GM12892 (cell line): ENCODE data around the gene MAST3.
A peak's percentile ranks its signal among the peaks of the same experiment; 100 is the strongest.
"Not testable (repeated sequence)": the region's sequence is repeated elsewhere in the genome, so short reads cannot be mapped to it uniquely, and the experiment has no call there.

Experiments
- DNase-seq: peaks from one replicate; pipeline ENCODE4 v3.0.0; 2011; ENCODE audit not compliant: insufficient read length
- FAIRE-seq: peaks from 2 replicates; lab custom pipeline; 2011; peaks lifted over from hg19 to GRCh38; lab: Jason Lieb, UNC
- POLR2A ChIP-seq: IDR thresholded peaks from 2 replicates; pipeline ENCODE4 v1.6.1; 2011; ENCODE audit warnings: low read depth, low read length, control low read depth
- POLR2AphosphoS5 ChIP-seq: IDR thresholded peaks from 2 replicates; pipeline ENCODE4 v1.6.1; 2011; ENCODE audit warnings: low read depth, low read length, control low read depth
- TAF1 ChIP-seq: IDR thresholded peaks from 2 replicates; pipeline ENCODE4 v1.6.1; 2011; ENCODE audit warnings: low read depth, mild to moderate bottlenecking, control low read depth, low read length, borderline replicate concordance

The MAST3 gene

GRCh38 chr19:18065173-18065495, 32.4 kb upstream of the MAST3 start:
- DNase-seq, result no peak
- TF ChIP-seq POLR2A (no peak), TAF1 (no peak), POLR2AphosphoS5 (no peak)
- FAIRE-seq, result no peak

DNA sequence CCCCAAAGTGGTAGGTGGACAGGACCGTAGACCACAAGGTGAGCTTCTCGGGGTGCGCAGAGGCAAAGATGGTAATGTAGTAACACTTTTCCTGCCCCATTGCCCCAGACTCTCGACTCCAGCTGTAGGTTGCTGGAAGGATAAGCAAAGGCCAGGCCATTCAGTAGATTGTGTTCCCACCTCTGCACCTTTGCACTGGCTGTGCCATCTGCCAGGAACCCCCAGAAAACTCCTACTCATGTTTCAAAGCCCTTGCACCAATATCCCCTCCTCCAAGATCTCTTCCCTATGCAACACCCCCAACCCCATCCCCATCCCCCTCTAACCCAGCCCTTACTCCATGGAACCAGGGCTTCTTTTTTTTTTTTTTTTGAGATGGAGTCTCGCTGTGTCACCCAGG, 29.2 kb upstream of the MAST3 start:
- no peak for FAIRE-seq
- TF ChIP-seq POLR2A, result no peak
- no peak for TF ChIP-seq TAF1
- no peak for DNase-seq

GRCh38 chr19:18069383-18069782, 28.2 kb upstream of the MAST3 start:
- no peak for TF ChIP-seq TAF1
- no peak for TF ChIP-seq POLR2A
- no peak for TF ChIP-seq POLR2AphosphoS5
- no peak for FAIRE-seq
- DNase-seq, result no peak

DNA sequence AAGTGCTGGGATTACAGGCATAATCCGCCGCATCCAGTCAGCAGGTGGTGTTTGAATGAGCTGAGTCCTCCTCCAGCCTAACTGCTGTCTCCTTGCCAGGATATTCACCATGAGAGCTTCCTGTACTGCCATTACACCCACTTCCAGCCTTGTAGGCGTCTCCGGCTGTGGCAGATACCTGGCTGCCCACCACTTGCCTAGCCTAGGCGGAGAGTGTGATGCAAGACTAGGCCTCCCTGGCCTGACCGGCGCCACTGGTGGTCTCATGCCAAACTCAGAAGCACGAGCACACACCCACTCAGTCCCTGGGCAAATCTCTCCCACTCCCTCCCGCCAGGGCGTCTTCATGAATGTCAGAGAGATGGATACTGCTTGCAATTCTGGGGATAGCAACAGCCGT, 27.4 kb upstream of the MAST3 start:
- FAIRE-seq, result no peak
- DNase-seq, result no peak
- no peak for TF ChIP-seq TAF1
- TF ChIP-seq POLR2A, result no peak
- no peak for TF ChIP-seq POLR2AphosphoS5

GRCh38 chr19:18072335-18072734, 25.2 kb upstream of the MAST3 start:
- TF ChIP-seq POLR2A (no peak), POLR2AphosphoS5 (no peak), TAF1 (no peak)
- no peak for FAIRE-seq
- no peak for DNase-seq

- no peak for TF ChIP-seq POLR2AphosphoS5
- TF ChIP-seq TAF1, result no peak
- TF ChIP-seq POLR2A, result no peak
- FAIRE-seq (no peak), DNase-seq (no peak)
These were observed 24.4 kb upstream of the MAST3 start for GRCh38 chr19:18073197-18073596.

DNA sequence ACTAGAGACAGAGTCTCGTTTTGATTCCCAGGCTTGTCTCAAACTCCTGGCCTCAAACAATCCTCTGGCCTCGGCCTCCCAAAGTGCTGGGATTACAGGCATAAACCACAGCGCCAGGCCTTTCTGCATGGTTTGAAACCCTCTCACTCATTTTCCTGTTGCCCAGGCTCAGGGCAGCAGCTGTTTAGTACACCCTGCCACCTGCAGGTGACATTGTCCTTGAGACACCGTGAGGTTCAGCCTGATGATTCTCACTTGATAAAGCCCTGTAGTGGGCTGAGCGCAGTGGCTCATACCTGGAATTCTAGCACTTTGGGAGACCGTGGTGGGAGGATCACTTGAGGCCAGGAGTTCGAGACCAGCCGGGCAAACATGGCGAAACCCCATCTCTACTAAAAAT, 23.4 kb upstream of the MAST3 start:
- TF ChIP-seq POLR2A (no peak), TAF1 (no peak), POLR2AphosphoS5 (no peak)

GRCh38 chr19:18083929-18084684, 13.5 kb upstream of the MAST3 start:
- FAIRE-seq, result peak; percentile 30
- DNase-seq, result no peak
- TF ChIP-seq TAF1 (no peak), POLR2A (no peak), POLR2AphosphoS5 (no peak)

More for the DNA sequence above, 23.4 kb upstream of the MAST3 start:
- FAIRE-seq (no peak), DNase-seq (no peak)

- no peak for DNase-seq
- TF ChIP-seq POLR2A (no peak), POLR2AphosphoS5 (no peak), TAF1 (no peak)
- FAIRE-seq, result no peak
These were observed 11.7 kb upstream of the MAST3 start for GRCh38 chr19:18085702-18086457.

- peak; percentile 48; the same call in 1 of the 2 replicates for TF ChIP-seq TAF1
- TF ChIP-seq POLR2AphosphoS5, result peak; percentile 65; the same call in 1 of the 2 replicates
- peak; percentile 73; the same call in 1 of the 2 replicates for TF ChIP-seq POLR2A
- DNase-seq, result peak; percentile 52
- FAIRE-seq, result peak; percentile 78
These were observed 10.9 kb upstream of the MAST3 start, which contains the start of gene IL12RB1 for GRCh38 chr19:18086590-18087138. Gene IL12RB1, minus strand, starts transcription at chr19:18086934. Its CDS starts 111 bp downstream, at chr19:18086823.

DNA sequence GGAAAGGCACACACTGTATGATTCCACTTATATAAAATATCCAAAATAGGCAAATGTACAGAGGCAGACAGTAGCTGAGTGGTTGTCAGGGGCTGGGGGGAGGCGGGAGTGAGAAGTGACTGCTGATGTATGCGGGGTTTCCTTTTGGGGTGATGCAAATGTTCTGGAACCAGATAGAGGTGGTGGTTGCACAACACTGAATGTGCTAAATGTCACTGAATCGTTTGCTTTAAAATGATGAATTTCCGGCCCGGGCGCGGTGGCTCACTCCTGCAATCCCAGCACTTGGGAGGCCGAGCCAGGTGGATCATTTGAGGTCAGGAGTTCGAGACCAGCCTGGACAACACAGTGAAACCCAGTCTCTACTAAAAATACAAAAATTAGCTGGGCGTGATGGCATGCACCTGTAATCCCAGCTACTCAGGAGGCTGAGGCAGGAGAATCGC, 8.5 kb upstream of the MAST3 start:
- DNase-seq, result not testable (repeated sequence)
- peak; percentile 30 for FAIRE-seq

- FAIRE-seq (no peak), DNase-seq (no peak)
- no peak for TF ChIP-seq POLR2A
- no peak for TF ChIP-seq TAF1
- TF ChIP-seq POLR2AphosphoS5, result no peak
These were observed 7.9 kb upstream of the MAST3 start for GRCh38 chr19:18089726-18090125.

GRCh38 chr19:18090545-18091216, 6.9 kb upstream of the MAST3 start:
- FAIRE-seq, result no peak
- DNase-seq, result no peak
- TF ChIP-seq POLR2A (no peak), POLR2AphosphoS5 (no peak), TAF1 (no peak)
